HEK293T (cell line): ENCODE data around the gene VPS35L.

ENCODE experiments used
- ARNT ChIP-seq: fragments of 450-650 bp; IDR thresholded peaks from 2 replicates; pipeline ENCODE4 v1.6.1; 2017; ENCODE audit warnings: mild to moderate bottlenecking
- FOXK2 ChIP-seq: fragments of 450-650 bp; IDR thresholded peaks from 2 replicates; pipeline ENCODE4 v1.6.1; 2016; ENCODE audit warnings: mild to moderate bottlenecking
- L3MBTL2 ChIP-seq: fragments of 450-650 bp; conservative IDR thresholded peaks from 2 replicates; pipeline ENCODE4 v1.6.1; 2016; ENCODE audit warnings: mild to moderate bottlenecking
- LEF1 ChIP-seq: fragments of 450-650 bp; IDR thresholded peaks from 2 replicates; pipeline ENCODE4 v1.6.1; 2017; ENCODE audit warnings: mild to moderate bottlenecking, borderline replicate concordance
- SP1 ChIP-seq: fragments of 450-650 bp; IDR thresholded peaks from 2 replicates; pipeline ENCODE4 v1.6.1; 2017
- TF ChIP-seq, protein P1 (sequence below): fragments of 450-650 bp; IDR thresholded peaks from 2 replicates; pipeline ENCODE4 v1.6.1; 2016

DNA sequence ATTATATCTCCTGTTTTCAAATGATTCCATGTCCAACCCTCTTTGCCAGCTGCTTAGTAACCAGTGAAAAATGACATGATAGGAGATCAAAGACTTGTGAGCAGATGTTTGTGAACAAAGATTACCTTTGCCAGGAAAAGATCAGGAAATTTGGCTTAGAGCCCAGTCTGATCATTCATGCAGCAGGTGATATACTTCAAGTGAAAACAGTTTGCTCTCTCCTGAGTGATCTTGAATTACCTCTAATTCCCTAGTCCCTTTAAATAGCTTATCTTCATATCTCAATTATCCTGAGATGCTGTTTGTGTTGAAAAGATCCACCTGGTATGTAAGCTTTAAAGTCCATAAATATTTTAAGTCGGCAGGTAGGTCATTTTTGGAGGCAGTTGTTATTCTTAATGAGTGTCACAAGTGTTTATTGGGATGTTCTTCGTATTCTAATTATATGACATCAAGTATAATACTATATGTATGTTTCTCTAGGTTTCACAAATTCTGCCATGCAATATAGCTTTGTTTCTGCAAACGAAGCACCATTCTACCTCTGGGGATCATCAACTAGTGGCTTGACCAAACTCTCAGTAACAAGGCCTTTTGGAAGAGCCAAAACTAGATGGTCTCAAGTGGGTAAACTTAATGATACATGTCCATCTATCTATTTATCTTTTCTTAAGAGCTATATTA lies 13.2 kb upstream of the VPS35L start:
- TF ChIP-seq SP1 = no peak
- TF ChIP-seq LEF1 = no peak
- TF ChIP-seq ARNT = no peak
- TF ChIP-seq FOXK2 = no peak
- TF ChIP-seq, protein P1, sequence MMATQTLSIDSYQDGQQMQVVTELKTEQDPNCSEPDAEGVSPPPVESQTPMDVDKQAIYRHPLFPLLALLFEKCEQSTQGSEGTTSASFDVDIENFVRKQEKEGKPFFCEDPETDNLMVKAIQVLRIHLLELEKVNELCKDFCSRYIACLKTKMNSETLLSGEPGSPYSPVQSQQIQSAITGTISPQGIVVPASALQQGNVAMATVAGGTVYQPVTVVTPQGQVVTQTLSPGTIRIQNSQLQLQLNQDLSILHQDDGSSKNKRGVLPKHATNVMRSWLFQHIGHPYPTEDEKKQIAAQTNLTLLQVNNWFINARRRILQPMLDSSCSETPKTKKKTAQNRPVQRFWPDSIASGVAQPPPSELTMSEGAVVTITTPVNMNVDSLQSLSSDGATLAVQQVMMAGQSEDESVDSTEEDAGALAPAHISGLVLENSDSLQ = no peak
- no peak for TF ChIP-seq L3MBTL2
